ENCODE results near the gene PLEKHB1. TPM values are rescaled to one million over a fixed set of nuclear protein-coding genes. Genes with fewer than 3 reads are reported as not detected.
"Not testable (repeated sequence)": the region's sequence is repeated elsewhere in the genome, so short reads cannot be mapped to it uniquely, and the experiment has no call there.

PLEKHB1 gene
- total RNA-seq, 1 donor from 2014 or later, result 16.9 TPM

- DNase-seq (ENCODE audit: low spot score), result no peak
- Mint-ChIP-seq H3K27me3 (ENCODE audit: unreplicated experiment) (peaks cover 11% of the 10 kb centered on the region), H3K4me3 (ENCODE audit: unreplicated experiment) (no peak overlapping the region), H3K36me3 (ENCODE audit: low read depth, unreplicated experiment) (peaks cover 11% of the 10 kb centered on the region), H3K27ac (ENCODE audit: unreplicated experiment) (no peak overlapping the region), H3K4me1 (ENCODE audit: unreplicated experiment) (peaks cover 3% of the 10 kb centered on the region), H3K9me3 (ENCODE audit: unreplicated experiment) (no peaks in the 10 kb centered on the region)
- no peak for TF ChIP-seq CTCF (IDR thresholded peaks at IDR 0.05; ENCODE audit: unreplicated experiment)
Measured at GRCh38 chr11:73671701-73672100, 25.3 kb downstream of the PLEKHB1 start.

GRCh38 chr11:73676552-73676951, 30.2 kb downstream of the PLEKHB1 start:
- not testable (repeated sequence) for H3K27ac Mint-ChIP-seq (ENCODE audit: unreplicated experiment); DNase-seq (ENCODE audit: low spot score); H3K27me3 Mint-ChIP-seq (ENCODE audit: unreplicated experiment); H3K4me3 Mint-ChIP-seq (ENCODE audit: unreplicated experiment); H3K4me1 Mint-ChIP-seq (ENCODE audit: unreplicated experiment); H3K9me3 Mint-ChIP-seq (ENCODE audit: unreplicated experiment)
- H3K36me3 Mint-ChIP-seq (ENCODE audit: low read depth, unreplicated experiment), result peaks cover 25% of the 10 kb centered on the region

GRCh38 chr11:73680687-73681086, 34.3 kb downstream of the PLEKHB1 start:
- TF ChIP-seq CTCF (IDR thresholded peaks at IDR 0.05; ENCODE audit: unreplicated experiment), result no peak
- no peak overlapping the region for H3K27ac Mint-ChIP-seq (ENCODE audit: unreplicated experiment)
- H3K9me3 Mint-ChIP-seq (ENCODE audit: unreplicated experiment), result no peaks in the 10 kb centered on the region
- no peaks in the 10 kb centered on the region for H3K27me3 Mint-ChIP-seq (ENCODE audit: unreplicated experiment)
- no peak for DNase-seq (ENCODE audit: low spot score)
- H3K4me3 Mint-ChIP-seq (ENCODE audit: unreplicated experiment), result no peak overlapping the region
- peaks cover 23% of the 10 kb centered on the region for H3K36me3 Mint-ChIP-seq (ENCODE audit: low read depth, unreplicated experiment)
- peaks cover 7% of the 10 kb centered on the region for H3K4me1 Mint-ChIP-seq (ENCODE audit: unreplicated experiment)

- H3K4me3 Mint-ChIP-seq (ENCODE audit: unreplicated experiment), result no peak overlapping the region
- H3K27me3 Mint-ChIP-seq (ENCODE audit: unreplicated experiment), result peaks cover 2% of the 10 kb centered on the region
- no peak overlapping the region for H3K27ac Mint-ChIP-seq (ENCODE audit: unreplicated experiment)
- H3K4me1 Mint-ChIP-seq (ENCODE audit: unreplicated experiment), result no peaks in the 10 kb centered on the region
- peaks cover 9% of the 10 kb centered on the region for H3K36me3 Mint-ChIP-seq (ENCODE audit: low read depth, unreplicated experiment)
- no peak for TF ChIP-seq CTCF (IDR thresholded peaks at IDR 0.05; ENCODE audit: unreplicated experiment)
- H3K9me3 Mint-ChIP-seq (ENCODE audit: unreplicated experiment), result no peaks in the 10 kb centered on the region
- DNase-seq (ENCODE audit: low spot score), result no peak
Measured at GRCh38 chr11:73693899-73694525, 47.6 kb downstream of the PLEKHB1 start.

- no peak for DNase-seq (ENCODE audit: low spot score)
- Mint-ChIP-seq H3K4me3 (ENCODE audit: unreplicated experiment) (no peak overlapping the region), H3K27ac (ENCODE audit: unreplicated experiment) (no peak overlapping the region), H3K4me1 (ENCODE audit: unreplicated experiment) (no peaks in the 10 kb centered on the region), H3K9me3 (ENCODE audit: unreplicated experiment) (no peaks in the 10 kb centered on the region), H3K27me3 (ENCODE audit: unreplicated experiment) (no peaks in the 10 kb centered on the region), H3K36me3 (ENCODE audit: low read depth, unreplicated experiment) (peaks cover 9% of the 10 kb centered on the region)
- no peak for TF ChIP-seq CTCF (IDR thresholded peaks at IDR 0.05; ENCODE audit: unreplicated experiment)
Measured at GRCh38 chr11:73705053-73705452, 58.7 kb downstream of the PLEKHB1 start.

Data from endothelial cell (in vitro differentiated cells).